Tibial nerve (tissue), 3 donors: ENCODE results near the gene SBK3.

ENCODE experiments used
- CTCF ChIP-seq, 5 experiments: fragments of 200-600 bp in 3 of 5; fragments of 450-650 bp in 2 of 5; sonication (generic) in 3 of 5; IDR thresholded peaks; one replicate each; pipeline ENCODE4 v1.5.1; 2016 to 2019; ENCODE audit warnings: antibody characterized with exemption in 5 of 5, mild to moderate bottlenecking in 3 of 5, moderate library complexity in 2 of 5
- POLR2A ChIP-seq, 2 donors: fragments of 450-650 bp; IDR thresholded peaks; one replicate each; pipeline ENCODE4 v1.6.1; 2017; ENCODE audit warnings: antibody characterized with exemption in 2 of 2, mild to moderate bottlenecking in 2 of 2, moderate library complexity in 2 of 2

GRCh38 chr19:55538132-55538531 is 7.2 kb downstream of the SBK3 start:
- no peak for TF ChIP-seq POLR2A (IDR thresholded peaks at IDR 0.05)
- TF ChIP-seq CTCF (IDR thresholded peaks at IDR 0.05), result no peak
